ENCODE results near the gene IGFBP6. TPM values are rescaled to one million over a fixed set of nuclear protein-coding genes. Genes with fewer than 3 reads are reported as not detected.
A peak's percentile ranks its signal among the peaks of the same experiment; 100 is the strongest.

IGFBP6 gene
- total RNA-seq, 4 donors from 2014 or later = 76.6 to 363 (median 186) TPM

GRCh38 chr12:53073881-53074280 is 23.6 kb upstream of the IGFBP6 start:
- Histone ChIP-seq H3K36me3 (peaks cover 16% of the 10 kb centered on the region in 2 donors), H3K4me3 (replicated peaks in 1 of 3) (no peak overlapping the region), H3K4me1 (peaks cover 29 to 67% of the 10 kb centered on the region in 2 donors), H3K9me3 (no peaks in the 10 kb centered on the region), H3K27ac (peak overlapping the region in 2 of 3 donors; percentile 19 to 62), H3K27me3 (no peaks in the 10 kb centered on the region)
- TF ChIP-seq POLR2A (IDR thresholded peaks at IDR 0.05) (no peak), CTCF (IDR thresholded peaks at IDR 0.05) (no peak)
- intact Hi-C loops (cut with DNase I) = no loop called here
- WGBS, 2 donors = 61 to 80% methylated on average over 6 of the region's 6 CpGs
- peak in 1 of 2 donors; percentile 18 for DNase-seq

GRCh38 chr12:53074283-53074998 is 23.0 kb upstream of the IGFBP6 start:
- intact Hi-C loops (cut with DNase I) = no loop called here
- no peak for TF ChIP-seq POLR2A (IDR thresholded peaks at IDR 0.05)
- no peak for TF ChIP-seq CTCF (IDR thresholded peaks at IDR 0.05)
- Histone ChIP-seq H3K4me3 (replicated peaks in 1 of 3) (no peak overlapping the region), H3K27me3 (no peaks in the 10 kb centered on the region), H3K27ac (peak overlapping the region; percentile 14 to 62 (median 19)), H3K4me1 (peaks cover 29 to 62% of the 10 kb centered on the region in 2 donors), H3K36me3 (peaks cover 16% of the 10 kb centered on the region in 2 donors), H3K9me3 (no peaks in the 10 kb centered on the region)
- DNase-seq = no peak
- 95 to 97% methylated on average over 9 to 11 of the region's 11 CpGs for WGBS, 2 donors

- Histone ChIP-seq H3K27ac (peak overlapping the region in 1 of 3 donors; percentile 62), H3K4me1 (peaks cover 32 to 61% of the 10 kb centered on the region in 2 donors), H3K4me3 (replicated peaks in 1 of 3) (no peak overlapping the region), H3K36me3 (peaks cover 16% of the 10 kb centered on the region in 2 donors), H3K27me3 (no peaks in the 10 kb centered on the region), H3K9me3 (no peaks in the 10 kb centered on the region)
- DNase-seq = no peak
- 98 to 99% methylated on average over 3 of the region's 3 CpGs for WGBS, 2 donors
- no peak for TF ChIP-seq CTCF (IDR thresholded peaks at IDR 0.05)
- TF ChIP-seq POLR2A (IDR thresholded peaks at IDR 0.05) = no peak
- intact Hi-C loops (cut with DNase I) = no loop called here
Observed at GRCh38 chr12:53074999-53075370, 22.5 kb upstream of the IGFBP6 start.

GRCh38 chr12:53076461-53076860 is 21.0 kb upstream of the IGFBP6 start:
- peaks cover 37 to 50% of the 10 kb centered on the region in 2 donors for H3K4me1 ChIP-seq
- WGBS, 2 donors = 89 to 92% methylated on average over 3 of the region's 3 CpGs
- no peak for DNase-seq

More at GRCh38 chr12:53076461-53076860, 21.0 kb upstream of the IGFBP6 start:
- Histone ChIP-seq H3K27me3 (no peaks in the 10 kb centered on the region), H3K36me3 (peaks cover 16% of the 10 kb centered on the region in 2 donors), H3K4me3 (replicated peaks in 1 of 3) (no peak overlapping the region), H3K27ac (peak overlapping the region in 1 of 3 donors; percentile 23), H3K9me3 (no peaks in the 10 kb centered on the region)
- no peak for TF ChIP-seq CTCF (IDR thresholded peaks at IDR 0.05)
- TF ChIP-seq POLR2A (IDR thresholded peaks at IDR 0.05) = no peak
- intact Hi-C loops (cut with DNase I) = no loop called here

Measured in thyroid gland (tissue), 4 donors.